Stimulated activated CD8-positive, alpha-beta memory T cell treated with anti-CD3 and anti-CD28 coated beads, Interleukin-15, amount 100 ng/mL, for 48 hours (primary cell): ENCODE measurements around the gene SLC39A13.

Source experiments
- DNase-seq, 2 donors: peaks; one replicate each; pipeline ENCODE4 v3.0.0-alpha.2; 2020; ENCODE audit warnings: low read depth in 2 of 2

SLC39A13 gene

DNA sequence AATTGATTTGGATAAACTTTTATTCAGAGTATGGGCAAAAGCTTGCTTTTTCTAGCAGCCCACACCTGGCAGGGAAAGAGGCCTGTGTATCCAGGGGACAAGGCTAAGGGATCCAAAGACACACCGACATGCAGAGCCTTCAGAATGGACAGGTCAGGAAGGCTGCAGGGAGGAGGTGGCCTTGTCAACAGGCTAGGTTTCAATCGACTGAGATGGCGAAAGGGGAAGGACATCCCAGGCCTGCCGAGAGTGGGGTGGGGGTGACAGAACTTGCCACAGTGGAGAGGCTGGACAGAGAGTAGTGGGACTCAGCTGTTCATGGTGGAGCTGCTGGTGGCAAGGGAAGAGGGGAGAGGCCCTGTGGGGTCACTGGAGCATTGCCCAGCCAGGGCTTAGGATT lies 5.3 kb upstream of the SLC39A13 start:
- no peak for DNase-seq

GRCh38 chr11:47403571-47403970 lies 4.8 kb upstream of the SLC39A13 start:
- no peak for DNase-seq

GRCh38 chr11:47406896-47407745 lies 1.3 kb upstream of the SLC39A13 start:
- no peak for DNase-seq

DNA sequence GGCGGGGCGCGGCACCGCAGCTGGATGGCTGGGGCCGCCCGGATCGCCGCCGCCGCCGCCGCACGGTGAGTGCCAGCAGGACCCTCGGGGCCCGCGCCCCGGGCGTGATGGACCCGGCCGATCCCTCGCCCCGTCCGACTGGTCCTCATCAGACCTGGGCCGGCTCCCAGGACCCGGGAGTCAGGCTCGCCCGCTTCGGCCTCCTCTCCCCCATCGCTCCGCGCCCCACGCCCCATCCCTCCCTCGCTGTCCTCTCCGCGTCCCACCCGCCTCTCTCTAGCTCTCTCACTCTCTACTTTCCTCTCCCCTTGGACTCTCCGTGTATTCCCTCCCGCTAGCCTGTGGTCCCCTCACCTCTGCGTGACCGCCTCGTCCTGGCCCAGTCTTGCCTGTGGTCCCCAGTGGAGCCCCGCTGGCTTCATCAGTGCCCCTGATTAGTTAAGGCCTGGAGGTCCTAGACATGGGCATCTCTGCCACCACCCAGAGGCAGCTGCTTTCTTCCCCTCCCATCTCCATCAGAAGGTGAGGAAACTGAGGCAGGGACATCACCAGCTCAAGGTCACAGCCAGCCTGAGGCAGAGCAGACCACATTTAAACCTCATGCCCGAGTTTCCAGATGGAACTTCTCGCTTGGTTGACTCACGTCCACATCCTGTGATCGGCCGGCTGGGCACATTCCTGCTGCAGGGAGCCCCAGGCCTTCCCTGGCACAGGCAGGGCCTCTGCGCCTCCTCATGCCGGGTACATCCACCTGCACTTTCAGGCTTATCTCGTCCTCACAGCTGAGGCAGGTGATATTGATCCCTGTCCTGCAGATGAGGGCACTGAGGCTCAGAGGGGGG lies 429 bp downstream of the SLC39A13 start:
- no peak for DNase-seq

- DNase-seq = no peak
These were observed 1.3 kb downstream of the SLC39A13 start for GRCh38 chr11:47409440-47410369.

DNA sequence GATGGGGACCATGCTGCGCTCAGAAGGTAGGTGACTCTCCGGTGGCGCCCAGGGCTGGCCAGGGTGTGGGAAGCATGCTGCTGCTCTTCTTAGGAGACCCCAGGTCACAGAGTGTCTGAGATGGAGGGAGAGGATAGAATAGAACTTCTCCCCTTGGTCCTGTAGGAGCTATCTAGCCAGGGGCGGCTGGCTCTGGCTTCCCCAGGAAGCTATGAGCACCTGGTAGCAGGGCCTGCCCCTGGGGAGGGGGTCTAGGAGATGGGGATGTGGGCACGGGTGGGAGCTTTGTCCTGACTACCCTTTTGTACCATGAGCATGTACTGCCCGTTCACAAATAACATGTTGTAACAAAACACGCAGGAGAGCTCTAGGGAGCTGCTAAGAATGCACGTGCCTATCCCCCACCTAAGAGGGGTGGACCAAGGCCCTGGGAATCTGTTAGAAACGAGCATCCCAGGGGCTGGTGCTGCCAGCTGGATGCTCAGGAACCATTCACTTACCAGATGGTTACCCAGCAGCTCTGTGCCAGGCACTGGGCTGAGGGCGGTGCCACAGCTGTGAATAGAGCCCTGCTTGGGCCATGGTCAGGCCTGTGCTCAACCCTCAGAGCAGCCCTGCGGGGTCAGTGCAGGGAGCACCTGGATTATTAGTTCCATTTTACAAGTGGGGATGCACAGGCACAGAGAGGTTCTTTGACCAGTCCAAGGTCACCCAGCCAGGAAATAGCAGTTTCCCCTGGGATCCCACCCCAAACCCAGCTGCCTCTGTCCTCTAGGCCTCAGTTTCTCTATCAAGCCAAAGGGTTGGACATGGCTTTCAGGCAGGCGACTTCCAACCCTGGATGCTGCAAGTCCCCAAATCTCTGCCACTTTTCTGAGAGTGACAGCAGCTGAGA lies 2.2 kb downstream of the SLC39A13 start:
- no peak for DNase-seq

DNA sequence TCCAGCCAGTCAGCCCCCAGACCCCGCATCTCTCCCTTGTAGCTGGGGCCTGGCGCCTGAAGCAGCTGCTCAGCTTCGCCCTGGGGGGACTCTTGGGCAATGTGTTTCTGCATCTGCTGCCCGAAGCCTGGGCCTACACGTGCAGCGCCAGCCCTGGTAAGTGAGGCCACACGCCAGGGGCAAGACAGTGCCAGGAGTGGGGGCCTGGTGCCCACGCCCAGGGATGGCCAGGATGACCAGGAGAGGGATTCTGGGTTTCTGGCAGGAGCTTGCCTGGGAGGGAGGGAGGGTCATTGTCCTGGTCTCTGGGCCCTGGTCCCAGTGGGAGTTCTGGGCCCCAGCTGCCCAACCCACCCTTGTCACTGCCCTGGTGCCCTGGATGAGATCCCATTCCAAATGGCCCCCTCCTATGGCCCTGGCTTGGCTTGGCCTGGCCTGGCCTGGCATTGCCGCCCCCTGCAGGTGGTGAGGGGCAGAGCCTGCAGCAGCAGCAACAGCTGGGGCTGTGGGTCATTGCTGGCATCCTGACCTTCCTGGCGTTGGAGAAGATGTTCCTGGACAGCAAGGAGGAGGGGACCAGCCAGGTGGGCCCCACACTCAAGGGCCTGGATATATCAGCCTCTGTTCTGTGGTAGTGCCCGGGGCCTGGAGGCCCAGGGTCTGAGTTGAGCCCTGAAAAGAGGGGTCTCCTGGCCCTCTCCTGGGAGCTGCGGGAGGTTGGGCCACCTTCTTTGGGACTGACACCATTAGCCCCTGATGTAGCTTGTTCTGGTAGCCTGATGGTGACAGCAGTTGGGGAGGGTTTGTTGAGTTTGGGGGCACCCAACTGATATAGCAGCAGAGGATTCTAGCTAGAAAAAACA lies 3.7 kb downstream of the SLC39A13 start:
- peak in 1 of 2 donors; percentile 38 for DNase-seq

- DNase-seq = no peak
These were observed 5.0 kb downstream of the SLC39A13 start for GRCh38 chr11:47413351-47413750.

DNA sequence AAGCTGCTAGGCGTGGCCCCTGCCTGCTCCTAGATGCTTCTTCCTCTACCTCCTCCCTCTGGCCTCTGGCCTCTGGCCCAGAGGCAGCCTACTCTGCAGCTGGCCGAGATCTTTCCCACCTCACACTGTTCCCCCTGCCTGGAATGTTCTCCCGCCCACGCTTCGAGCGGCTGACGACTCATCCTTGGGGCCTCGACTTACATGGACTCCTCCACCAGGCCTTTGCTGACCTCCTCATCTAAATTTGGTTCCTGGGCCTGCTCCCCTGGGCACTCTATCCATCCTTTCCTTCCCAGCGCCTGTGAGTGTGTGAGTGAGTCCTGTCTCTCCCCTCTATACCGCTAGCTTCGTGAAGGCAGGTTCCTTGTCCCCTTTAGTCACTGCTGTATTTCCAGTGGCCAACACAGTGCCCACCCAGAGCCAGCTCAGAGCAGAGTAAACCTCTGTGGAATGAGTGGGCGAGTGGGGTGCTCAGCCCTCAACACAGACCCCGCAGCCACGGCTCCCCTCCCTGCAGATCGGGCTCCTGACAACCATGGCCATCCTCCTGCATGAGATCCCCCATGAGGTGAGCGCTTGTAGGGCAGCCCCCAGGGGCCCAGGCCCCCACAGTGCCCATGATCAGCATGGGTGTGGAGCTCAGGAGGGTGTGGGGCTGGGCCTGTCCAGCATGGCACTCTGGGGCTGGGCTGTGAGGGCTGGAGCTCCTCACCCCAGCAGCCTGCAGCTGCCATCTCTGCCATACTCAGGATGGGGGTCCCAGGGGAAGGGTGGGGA lies 5.7 kb downstream of the SLC39A13 start:
- DNase-seq = no peak

DNA sequence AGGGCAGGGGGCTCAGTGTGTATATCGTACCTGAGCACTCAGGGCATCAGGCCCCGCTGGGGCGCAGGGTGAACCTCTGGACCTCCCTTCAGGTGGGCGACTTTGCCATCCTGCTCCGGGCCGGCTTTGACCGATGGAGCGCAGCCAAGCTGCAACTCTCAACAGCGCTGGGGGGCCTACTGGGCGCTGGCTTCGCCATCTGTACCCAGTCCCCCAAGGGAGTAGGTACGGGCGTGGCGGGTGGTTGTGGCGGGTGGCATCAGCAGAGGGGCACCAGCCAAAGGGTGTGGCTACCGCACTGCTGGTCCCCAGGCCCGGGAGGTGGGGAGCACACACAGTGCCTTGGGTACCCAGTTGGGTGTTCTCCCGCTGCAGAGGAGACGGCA lies 6.3 kb downstream of the SLC39A13 start:
- no peak for DNase-seq

- DNase-seq = no peak
These were observed 6.9 kb downstream of the SLC39A13 start for GRCh38 chr11:47415091-47415854.

GRCh38 chr11:47415949-47416472 lies 7.6 kb downstream of the SLC39A13 start:
- DNase-seq = no peak

DNA sequence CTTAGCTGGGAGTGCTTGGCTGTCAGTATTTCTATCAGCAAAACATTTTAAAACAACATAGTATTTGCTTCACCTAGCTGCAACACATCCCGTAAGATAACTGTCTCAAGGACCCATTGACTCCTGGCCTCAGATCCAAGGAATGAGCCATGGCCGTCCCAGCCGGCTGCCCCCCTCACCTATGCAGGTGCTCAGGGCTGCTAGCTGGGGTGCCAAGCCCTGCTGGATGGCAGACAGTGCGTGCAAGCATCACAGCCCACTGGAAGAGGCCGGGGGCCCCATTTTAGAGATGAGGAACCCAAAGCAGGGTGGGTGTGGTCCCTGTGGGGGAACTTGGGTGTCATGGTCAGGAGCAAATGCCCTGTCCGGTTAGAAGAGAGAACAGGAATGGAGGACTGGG lies 9.3 kb downstream of the SLC39A13 start:
- no peak for DNase-seq

DNA sequence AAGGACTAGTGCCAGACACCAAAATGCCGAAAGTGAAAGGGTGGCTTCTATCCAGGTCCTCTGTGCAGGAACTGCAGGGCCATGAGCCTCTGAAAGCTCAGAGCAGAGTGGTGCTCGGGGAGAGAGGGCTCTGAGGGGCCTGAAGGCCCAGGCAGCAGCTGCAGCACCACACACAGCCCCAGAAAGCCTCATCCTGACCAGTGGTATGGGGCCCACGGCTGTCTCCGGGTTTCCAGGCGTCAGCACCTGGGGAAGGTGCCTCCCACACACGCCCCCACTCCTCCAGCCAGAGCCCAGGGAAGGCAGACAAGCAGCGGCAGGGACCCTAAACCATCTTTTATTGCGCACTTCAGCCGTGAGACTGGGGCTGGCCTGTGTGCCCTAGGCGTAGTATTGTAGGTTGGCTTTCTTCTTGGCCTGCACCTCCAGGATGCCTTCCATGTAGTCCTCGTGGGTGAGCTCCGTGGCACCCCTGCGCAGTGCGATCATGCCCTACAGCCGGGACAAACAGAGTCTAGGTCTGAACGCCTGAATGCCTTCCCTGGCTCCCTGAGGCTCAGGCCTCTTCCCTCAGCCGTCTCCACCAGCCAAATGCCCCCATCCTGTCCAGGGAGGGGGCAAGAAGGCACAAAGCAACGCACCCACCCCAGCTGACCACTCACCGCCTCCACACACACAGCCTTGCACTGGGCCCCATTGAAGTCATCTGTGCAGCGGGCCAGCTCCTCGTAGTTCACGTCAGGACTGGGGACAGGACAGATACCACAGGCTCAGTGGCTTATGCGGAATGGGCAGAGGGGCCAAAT lies 10.3 kb downstream of the SLC39A13 start:
- no peak for DNase-seq

DNA sequence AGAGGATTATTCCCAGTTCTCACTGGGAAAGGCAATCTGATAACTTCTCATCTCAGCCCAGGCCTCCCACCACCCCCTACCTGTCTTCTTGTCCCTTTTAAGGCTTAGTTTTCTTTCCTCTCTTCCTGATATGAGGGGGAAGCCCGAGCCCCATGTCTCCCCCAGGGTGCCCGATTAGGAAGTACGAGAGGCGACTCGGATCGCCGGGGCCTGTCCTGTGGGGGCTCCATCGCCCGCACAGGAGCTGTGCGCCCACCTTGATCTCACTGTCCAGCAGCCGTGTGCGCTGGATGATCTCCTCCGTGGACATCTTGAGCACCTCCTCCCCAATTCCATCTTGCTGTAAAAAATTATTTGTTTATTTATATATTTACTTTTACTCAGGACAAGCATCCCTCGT lies 17.2 kb downstream of the SLC39A13 start:
- DNase-seq = no peak

DNA sequence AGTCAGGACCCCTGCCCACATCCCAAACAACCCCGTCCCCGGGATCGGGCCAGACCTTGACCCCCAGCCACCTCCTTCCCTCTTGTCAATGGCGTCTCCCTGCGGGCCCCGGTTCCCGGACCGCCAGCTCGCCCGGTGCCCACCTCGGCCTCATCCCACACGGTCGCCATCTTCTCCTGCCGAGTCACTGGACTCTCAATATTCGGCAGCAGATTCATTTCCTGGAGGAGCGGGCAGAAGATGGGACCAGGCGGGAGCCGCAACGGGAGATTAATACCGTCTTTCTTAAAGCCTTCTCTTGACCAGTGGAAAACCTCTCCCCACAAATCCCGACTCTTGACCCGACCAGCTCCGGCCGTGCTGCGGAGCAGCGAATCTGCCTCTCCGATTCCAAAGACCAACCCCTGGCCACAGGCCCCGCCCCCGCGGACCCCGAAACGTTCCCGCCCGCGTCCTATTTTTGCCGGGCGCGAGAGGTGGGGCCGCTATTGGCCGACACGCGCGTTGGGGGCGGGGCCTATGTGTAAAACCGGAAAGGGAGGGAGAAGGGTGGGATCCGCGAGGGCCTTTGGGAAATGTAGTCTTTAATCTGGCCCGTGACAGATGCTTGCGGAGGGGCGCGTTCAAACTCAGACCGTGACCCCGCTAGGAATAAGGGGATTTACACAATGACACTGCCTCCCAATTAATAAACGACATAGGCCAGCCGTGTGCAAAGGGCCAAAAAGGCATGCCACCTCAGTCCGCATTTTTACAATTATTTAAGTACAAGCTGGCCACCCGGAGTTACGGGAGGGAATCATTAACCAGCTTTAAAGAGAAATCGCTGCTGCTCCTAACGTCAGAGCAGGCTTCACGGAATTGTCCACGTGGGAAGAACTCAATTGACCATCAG lies 17.9 kb downstream of the SLC39A13 start, which contains the start of gene PSMC3:
Gene PSMC3 (minus strand): TSS at position 378 of the 895 bp plus-strand sequence. CDS start 160 bp downstream, at position 218.
- DNase-seq = peak; percentile 97 to 98
